Tibial nerve (tissue), 4 donors: ENCODE results near the gene RPL28.

Experiments
- EP300 ChIP-seq, 2 donors: sonication (generic); formaldehyde crosslinking; IDR thresholded peaks; one replicate each; pipeline ENCODE4 v1.6.1; 2017; ENCODE audit warnings: antibody characterized with exemption in 2 of 2, mild to moderate bottlenecking in 1 of 2
- POLR2A ChIP-seq, 2 donors: fragments of 450-650 bp; IDR thresholded peaks; one replicate each; pipeline ENCODE4 v1.6.1; 2017; ENCODE audit warnings: antibody characterized with exemption in 2 of 2, mild to moderate bottlenecking in 2 of 2, moderate library complexity in 2 of 2
- TF ChIP-seq, protein P1 (sequence below), 5 experiments: fragments of 200-600 bp in 3 of 5; fragments of 450-650 bp in 2 of 5; sonication (generic) in 3 of 5; IDR thresholded peaks; one replicate each; pipeline ENCODE4 v1.5.1; 2016 to 2019; ENCODE audit warnings: antibody characterized with exemption in 5 of 5, mild to moderate bottlenecking in 3 of 5, moderate library complexity in 2 of 5

DNA sequence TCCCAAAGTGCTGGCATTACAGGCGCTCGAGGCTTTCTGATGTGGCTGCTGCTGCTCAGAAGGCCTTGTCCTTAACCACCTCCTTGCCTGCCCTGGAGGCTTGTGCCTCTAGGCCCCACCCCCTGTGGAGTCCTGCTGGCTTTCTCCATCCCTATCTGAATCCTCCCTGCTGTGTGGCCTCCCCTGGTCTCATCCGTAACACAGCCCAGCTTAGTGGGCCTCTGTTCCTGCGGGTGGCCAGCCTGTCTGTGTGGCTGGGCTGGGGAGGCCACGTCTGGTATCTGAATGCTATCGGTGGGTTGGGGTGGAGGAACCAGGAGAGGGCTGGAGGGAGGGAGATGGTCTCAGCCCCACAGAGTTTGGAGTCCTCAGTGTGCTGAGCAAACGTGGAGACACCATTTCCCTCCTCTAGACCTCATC lies 4.7 kb downstream of the RPL28 start:
- TF ChIP-seq, protein P1, sequence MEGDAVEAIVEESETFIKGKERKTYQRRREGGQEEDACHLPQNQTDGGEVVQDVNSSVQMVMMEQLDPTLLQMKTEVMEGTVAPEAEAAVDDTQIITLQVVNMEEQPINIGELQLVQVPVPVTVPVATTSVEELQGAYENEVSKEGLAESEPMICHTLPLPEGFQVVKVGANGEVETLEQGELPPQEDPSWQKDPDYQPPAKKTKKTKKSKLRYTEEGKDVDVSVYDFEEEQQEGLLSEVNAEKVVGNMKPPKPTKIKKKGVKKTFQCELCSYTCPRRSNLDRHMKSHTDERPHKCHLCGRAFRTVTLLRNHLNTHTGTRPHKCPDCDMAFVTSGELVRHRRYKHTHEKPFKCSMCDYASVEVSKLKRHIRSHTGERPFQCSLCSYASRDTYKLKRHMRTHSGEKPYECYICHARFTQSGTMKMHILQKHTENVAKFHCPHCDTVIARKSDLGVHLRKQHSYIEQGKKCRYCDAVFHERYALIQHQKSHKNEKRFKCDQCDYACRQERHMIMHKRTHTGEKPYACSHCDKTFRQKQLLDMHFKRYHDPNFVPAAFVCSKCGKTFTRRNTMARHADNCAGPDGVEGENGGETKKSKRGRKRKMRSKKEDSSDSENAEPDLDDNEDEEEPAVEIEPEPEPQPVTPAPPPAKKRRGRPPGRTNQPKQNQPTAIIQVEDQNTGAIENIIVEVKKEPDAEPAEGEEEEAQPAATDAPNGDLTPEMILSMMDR (IDR thresholded peaks at IDR 0.05), result no peak
- no peak for TF ChIP-seq POLR2A (IDR thresholded peaks at IDR 0.05)
- no peak for TF ChIP-seq EP300 (IDR thresholded peaks at IDR 0.05)
